ENCODE measurements around the gene MOGAT3.
A peak's percentile ranks its signal among the peaks of the same experiment; 100 is the strongest.
"Not testable (repeated sequence)": the region's sequence is repeated elsewhere in the genome, so short reads cannot be mapped to it uniquely, and the experiment has no call there.

MOGAT3 gene

GRCh38 chr7:101232141-101232850 lies 31.5 kb upstream of the MOGAT3 start:
- no peak for DNase-seq

GRCh38 chr7:101231644-101232043 lies 30.8 kb upstream of the MOGAT3 start:
- DNase-seq, result no peak

- no peak for DNase-seq
Observed at GRCh38 chr7:101226721-101227120, 25.9 kb upstream of the MOGAT3 start.

- DNase-seq, result no peak
Observed at GRCh38 chr7:101225650-101226049, 24.8 kb upstream of the MOGAT3 start.

- no peak for DNase-seq
Observed at GRCh38 chr7:101223528-101223927, 22.7 kb upstream of the MOGAT3 start.

DNA sequence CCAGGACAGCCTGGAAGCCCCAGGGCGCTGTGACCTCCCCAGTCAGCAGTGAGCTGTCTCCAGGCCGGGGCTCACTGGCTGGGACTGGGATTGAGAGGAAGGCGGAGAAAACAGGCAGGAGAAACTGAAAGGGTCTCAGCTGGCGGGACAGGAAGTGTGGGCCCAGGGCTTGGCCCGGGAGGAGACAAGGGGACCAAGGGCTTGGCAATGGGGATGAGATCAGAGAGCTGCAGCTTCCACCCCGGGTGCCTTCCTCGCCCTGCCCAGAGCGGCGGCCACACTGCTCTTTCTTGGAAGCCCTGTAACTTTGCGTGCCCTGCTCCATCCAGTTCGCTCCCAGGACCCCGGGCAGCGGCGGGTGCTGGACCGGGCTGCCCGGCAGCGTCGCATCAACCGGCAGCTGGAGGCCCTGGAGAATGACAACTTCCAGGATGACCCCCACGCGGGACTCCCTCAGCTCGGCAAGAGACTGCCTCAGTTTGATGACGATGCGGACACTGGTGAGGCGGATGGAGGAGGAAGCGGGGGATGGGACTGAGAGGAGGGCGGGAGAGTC lies 21.5 kb upstream of the MOGAT3 start:
- DNase-seq, result no peak

GRCh38 chr7:101220295-101220694 lies 19.5 kb upstream of the MOGAT3 start:
- no peak for DNase-seq

DNA sequence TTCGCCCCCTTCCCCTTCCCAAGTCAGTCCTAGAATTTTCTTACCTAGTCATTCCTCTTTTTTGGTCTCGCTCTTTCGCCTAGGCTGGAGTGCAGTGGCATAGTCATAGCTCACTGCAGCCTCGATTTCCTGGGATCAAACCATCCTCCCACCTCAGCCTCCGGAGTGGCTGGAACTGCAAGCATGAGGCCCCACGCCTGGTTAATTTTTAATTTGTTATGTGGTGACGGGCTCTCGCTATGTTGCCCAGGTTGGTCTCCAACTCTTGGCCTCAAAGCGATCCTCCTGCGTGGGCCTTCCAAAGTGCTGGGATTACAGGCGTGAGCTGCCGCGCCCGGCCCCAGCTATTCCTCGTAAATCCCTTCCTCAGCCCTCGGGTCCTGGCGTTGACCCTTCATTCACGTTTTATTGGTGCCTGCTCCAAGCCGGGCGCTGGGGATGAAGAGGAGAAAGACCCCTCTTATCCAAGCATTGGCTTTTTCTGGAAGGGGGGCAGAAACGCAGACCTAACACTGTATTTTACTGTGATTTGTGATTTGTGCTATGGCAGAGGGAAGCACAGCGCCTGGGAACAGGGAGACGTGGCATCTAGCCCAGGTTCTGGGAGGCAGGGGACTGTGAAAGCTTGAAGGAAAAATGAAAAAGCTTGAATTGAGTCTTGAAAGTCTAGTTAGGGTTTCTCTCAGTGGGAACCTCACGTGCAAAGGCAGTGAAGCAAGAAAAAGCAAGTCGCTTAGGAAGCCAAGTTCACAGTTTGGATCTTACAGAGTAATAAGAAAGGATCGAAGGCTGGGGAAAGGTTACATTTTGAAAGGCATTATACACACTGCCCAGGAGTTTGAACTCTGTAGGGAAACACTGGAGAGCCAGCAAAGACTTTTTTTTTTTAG lies 17.6 kb upstream of the MOGAT3 start:
- DNase-seq, result no peak

GRCh38 chr7:101217388-101218235 lies 16.8 kb upstream of the MOGAT3 start, which contains the start of the genes PLOD3 and ZNHIT1:
TSS of gene PLOD3 (minus strand) at chr7:101217581. CDS start at chr7:101217274, 307 bp downstream.
TSS of gene ZNHIT1 (plus strand) at chr7:101218165. CDS start at chr7:101218196, 31 bp downstream.
- DNase-seq, result peak; percentile 97

GRCh38 chr7:101216860-101217387 lies 16.1 kb upstream of the MOGAT3 start:
- DNase-seq, result no peak

DNA sequence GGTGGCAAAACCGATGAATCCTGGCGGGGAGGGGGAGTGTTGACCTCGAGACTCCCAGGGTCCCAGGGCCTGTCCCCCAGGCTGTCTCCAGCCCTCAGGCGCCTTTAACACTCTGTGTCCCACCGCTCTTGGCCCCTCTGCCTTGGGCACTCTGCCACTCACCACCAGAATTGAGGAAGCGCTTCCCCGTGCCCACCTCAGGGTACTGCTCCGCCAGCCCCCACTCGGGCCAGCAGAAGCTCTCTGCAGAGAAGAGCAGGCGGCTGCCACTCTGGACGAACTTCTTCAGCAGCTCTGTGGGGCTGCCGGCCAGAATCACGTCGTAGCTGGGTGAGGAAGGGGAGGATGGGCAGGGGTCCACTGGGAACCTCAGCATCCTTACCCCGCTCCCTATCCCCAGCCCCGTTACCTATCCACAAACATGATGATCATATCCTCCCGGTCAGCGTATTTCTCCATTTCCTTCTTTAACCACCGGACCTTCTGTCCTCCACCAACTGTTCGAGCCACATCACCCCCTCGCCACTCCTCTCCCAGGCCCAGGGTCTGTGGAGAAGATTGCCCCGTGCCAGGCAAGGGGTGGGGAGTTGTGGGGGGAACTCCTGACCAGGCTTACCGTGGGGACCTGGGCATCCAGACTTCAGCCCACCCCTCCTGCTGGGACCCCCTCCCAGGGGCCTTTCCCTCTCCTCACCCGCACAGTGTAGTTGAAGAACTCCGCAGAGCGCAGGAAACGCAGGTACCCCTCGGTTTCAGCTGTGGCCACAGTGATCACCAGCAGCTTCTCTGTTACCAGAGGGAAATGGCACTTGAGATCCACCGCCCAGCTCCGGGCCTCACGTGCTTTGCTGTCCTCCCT lies 15.4 kb upstream of the MOGAT3 start:
- no peak for DNase-seq

DNA sequence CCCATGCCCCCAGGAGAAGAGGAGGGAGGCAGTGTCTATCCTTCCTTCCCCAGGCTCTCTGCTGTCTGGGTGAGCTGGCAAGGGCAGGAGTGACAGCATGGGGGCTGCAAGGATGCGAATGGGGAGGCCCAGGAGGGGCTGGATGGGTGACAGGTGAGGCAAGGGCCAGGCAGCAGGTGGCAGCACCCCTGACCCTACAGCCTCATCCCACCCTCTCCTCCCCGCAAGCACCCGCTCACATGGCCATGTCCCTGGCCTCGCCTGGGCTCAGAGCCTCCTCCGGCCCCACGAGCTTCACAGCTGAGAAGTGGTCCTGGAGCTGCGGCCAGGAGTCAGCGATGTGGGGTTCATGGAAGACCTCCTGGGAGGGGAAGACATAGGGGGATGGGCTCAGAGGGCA lies 11.2 kb upstream of the MOGAT3 start:
- DNase-seq, result no peak

DNA sequence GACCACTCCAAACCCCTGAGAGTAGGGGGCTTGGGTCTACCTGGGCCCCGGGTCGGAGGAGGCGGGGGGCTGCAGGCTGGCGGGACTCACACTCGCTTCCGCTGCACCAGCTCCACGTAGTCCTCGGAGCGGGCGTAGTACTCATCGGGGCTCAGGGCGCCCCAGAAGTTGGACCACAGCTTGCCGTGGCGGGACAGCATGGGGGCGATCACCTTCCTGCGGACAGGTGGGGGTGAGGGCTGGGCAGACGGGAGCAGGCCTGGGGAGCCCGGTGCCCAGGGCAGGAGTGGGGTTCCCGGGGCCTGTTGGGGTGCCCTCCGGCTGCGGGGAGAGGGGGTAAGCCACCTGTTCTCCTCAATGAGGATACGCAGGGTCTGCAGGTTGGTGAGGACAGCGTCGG lies 10.7 kb upstream of the MOGAT3 start:
- no peak for DNase-seq

- no peak for DNase-seq
Observed at GRCh38 chr7:101210143-101210542, 9.3 kb upstream of the MOGAT3 start.

DNA sequence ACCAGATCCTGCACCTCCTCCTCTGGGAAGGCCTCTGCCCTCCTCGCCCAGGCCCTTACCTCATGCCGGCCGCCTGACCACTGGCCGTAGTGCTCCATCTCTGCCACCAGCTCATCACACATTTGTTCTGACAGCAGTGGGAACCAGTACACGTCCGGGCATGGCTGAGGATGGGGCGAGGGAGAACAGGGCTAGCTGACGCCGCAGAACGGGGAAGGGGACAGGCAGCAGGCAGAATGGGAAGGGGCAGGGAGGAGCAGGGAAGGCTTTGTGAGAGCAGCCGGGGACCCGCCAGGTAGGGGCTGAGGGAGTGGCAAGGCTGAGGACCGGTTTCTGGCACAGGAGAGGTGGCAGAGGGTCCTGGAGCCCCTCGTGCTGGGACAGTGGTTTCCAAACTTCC lies 8.0 kb upstream of the MOGAT3 start:
- DNase-seq, result no peak

DNA sequence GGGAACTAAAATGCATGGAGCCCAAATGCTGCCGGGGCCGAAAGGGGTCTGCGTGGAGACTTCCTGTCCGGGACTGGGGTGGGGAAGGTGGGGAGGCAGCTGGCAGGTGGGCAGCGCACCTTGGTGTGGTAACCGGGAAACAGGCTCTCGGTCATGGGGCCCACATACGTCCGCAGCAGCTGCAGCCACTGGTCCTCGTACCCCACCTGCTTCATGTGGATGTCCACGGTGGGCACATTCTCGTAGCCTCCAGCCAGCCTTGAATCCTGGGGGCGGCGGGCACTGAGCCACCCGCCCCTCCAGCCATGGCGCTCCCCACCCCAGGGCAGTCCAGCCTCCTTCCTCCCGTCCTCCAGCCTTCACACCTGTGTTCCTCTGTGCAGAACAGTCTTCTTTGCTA lies 6.6 kb upstream of the MOGAT3 start:
- no peak for DNase-seq

DNA sequence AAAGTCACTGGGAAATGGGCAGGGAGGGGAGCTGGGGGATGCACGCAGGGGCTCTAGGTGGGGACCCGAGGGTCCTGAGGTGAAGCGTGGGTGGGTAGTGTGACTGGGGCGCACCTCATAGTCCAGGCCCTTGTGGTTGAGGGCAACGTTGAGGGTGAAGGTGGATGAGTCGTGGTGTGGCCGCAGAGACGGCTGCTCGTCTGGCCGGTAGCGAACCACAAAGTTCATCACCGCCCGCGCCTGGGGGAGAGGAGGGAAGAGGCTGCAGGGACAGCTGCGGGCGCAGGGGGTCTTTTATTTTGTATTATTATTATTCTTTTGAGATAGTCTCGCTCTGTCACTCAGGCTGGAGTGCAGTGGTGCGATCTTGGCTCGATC lies 5.8 kb upstream of the MOGAT3 start:
- no peak for DNase-seq

DNA sequence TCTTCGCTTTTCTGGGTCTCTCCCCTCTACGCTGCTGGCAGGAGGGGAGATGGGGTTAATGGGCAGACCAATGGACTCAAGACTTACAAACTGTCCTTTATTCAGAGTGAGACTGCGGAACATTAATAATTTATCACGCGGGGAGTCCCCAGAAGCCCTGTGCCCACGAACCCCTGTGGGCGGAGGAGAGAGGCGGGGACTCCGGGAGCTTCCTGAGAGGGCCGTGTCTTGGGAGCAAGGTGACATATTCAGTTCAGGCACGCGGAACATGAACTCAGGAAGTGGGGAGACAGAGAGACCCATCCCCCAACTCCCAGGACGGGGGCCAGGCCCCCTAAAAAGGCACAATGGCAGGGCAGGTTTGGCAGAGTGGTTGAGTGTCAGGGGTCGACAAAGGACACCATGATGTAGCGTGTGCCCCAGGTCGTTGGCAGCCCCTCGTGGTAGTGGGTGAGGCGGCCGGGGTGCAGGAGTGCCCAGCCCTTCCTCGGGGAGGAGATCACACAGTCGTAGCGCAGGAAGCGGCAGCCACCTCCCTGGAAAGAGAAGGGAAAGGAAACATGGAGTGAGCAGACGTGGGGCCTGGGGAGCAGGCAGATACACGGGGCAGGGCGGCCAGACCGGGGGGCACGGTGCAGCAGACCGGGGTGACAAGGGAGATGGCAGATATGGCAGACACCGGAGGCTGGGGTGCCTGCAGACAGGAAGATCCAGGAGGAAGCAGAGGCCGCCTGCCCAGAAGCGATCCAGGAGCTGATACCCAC lies 5.2 kb upstream of the MOGAT3 start:
- DNase-seq, result no peak

DNA sequence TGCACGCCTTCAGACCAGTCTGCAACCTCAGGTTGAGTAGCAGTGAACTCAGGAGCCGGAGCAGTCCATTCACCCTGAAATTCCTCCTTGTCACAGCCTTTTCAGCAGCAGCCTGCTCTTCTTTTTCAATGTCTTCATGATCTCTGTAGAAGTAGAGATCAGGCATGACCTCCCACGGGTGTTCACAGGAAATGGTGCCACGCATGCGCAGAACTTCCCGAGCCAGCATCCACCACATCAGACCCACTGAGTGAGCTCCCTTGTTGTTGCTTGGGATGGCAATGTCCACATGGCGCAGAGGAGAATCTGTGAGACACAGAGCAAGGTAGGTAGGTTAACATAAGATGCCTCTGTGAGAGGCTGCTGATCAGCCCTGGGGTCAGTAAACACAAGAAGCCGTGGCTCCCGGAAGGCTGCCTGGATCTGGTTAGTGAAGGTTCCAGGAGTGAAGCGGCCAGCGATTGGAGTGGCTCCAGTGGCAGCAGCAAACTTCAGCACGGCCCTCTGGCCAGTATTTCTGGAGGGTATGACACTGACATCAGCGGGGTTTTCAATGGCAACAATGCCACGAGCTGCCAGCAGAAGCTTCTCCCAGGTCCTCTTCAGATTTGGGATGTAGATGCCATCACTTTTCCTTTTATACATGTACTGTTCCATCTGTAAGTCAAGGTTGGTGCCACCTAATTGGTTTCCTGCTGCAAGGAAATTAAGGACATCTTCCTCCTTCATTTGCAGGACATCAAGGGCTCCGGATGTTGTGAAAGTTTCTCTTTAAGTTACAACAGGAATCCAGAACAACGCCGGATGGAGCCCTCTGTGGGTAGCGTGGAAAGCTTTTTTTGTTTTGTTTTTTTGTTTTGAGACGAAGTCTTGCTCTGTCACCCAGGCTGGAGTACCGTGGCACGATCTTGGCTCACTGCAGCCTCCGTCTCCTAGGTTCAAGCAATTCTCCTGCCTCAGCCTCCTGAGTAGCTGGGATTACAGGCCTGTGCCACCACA lies 3.2 kb upstream of the MOGAT3 start:
- DNase-seq, result not testable (repeated sequence)

DNA sequence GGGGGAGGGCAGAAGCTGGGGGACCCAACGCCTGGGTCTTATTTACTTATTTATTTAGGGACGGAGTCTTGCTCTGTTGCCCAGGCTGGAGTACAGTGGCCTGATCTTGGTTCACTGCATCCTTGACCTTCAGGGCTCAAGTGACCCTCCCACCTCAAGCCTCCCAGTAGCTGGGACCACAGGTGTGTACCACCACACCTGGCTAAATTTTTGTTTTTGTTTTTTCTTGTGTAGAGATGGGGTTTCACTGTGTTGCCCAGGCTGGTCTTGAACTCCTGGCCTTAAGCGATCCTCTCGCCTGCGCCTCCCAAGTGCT lies 1.7 kb upstream of the MOGAT3 start:
- DNase-seq, result no peak

All from NCI-H2029 treated with DMSO at 0.1 percent for 48 hours (cell line).